Activated CD8-positive, alpha-beta memory T cell treated with anti-CD3 and anti-CD28 coated beads, Interleukin-2, amount 50 U/mL, for 4 hours (primary cell): Measurements from ENCODE around the gene ZMAT5.
A peak's percentile ranks its signal among the peaks of the same experiment; 100 is the strongest.

Experiments used
- DNase-seq: peaks from one replicate; pipeline ENCODE4 v3.0.0-alpha.2; 2020

The ZMAT5 gene

GRCh38 chr22:29704528-29705285, 62.1 kb downstream of the ZMAT5 start:
- no peak for DNase-seq

GRCh38 chr22:29703569-29704195, 63.1 kb downstream of the ZMAT5 start:
- DNase-seq: no peak

GRCh38 chr22:29702931-29703501, 63.8 kb downstream of the ZMAT5 start:
- no peak for DNase-seq

GRCh38 chr22:29702000-29702930, 64.5 kb downstream of the ZMAT5 start:
- no peak for DNase-seq

- no peak for DNase-seq
These were observed 65.4 kb downstream of the ZMAT5 start for GRCh38 chr22:29701155-29701999.

- no peak for DNase-seq
These were observed 66.0 kb downstream of the ZMAT5 start for GRCh38 chr22:29700900-29701154.

GRCh38 chr22:29700206-29700899, 66.5 kb downstream of the ZMAT5 start:
- no peak for DNase-seq

- no peak for DNase-seq
These were observed 68.8 kb downstream of the ZMAT5 start for GRCh38 chr22:29697853-29698598.

GRCh38 chr22:29695129-29695926, 71.5 kb downstream of the ZMAT5 start:
- no peak for DNase-seq

- no peak for DNase-seq
These were observed 73.1 kb downstream of the ZMAT5 start for GRCh38 chr22:29693671-29694070.

GRCh38 chr22:29693161-29693560, 73.6 kb downstream of the ZMAT5 start:
- DNase-seq: no peak

GRCh38 chr22:29692327-29692640, 74.5 kb downstream of the ZMAT5 start:
- DNase-seq: no peak

- DNase-seq: no peak
These were observed 75.0 kb downstream of the ZMAT5 start for GRCh38 chr22:29691636-29692326.

GRCh38 chr22:29690476-29690875, 76.3 kb downstream of the ZMAT5 start:
- no peak for DNase-seq

- peak; percentile 30 for DNase-seq
These were observed 77.0 kb downstream of the ZMAT5 start for GRCh38 chr22:29689880-29690213.

- DNase-seq: no peak
These were observed 77.5 kb downstream of the ZMAT5 start for GRCh38 chr22:29689206-29689879.

GRCh38 chr22:29684244-29684643, 82.6 kb downstream of the ZMAT5 start:
- DNase-seq: no peak

GRCh38 chr22:29683536-29683935, 83.3 kb downstream of the ZMAT5 start:
- DNase-seq: no peak
